Small intestine (tissue), 7 donors: ENCODE results near the gene MTHFD2L. TPM values are rescaled to one million over a fixed set of nuclear protein-coding genes. Genes with fewer than 3 reads are reported as not detected.
A peak's percentile ranks its signal among the peaks of the same experiment; 100 is the strongest.
"Not testable (repeated sequence)": the region's sequence is repeated elsewhere in the genome, so short reads cannot be mapped to it uniquely, and the experiment has no call there.

Source experiments
- DNase-seq, 2 donors: peaks; one replicate each; pipeline versions ENCODE4 v3.0.0 to v3.0.0-alpha.2; 2013
- FAIRE-seq: peaks from 2 replicates; lab custom pipeline; 2012; peaks lifted over from hg19 to GRCh38; lab: Jason Lieb, UNC
- H3K27ac ChIP-seq, 3 donors: one replicate each; pipeline ENCODE4 v1.5.1; 2013; ENCODE audit warnings: low read length in 2 of 3, mild to moderate bottlenecking in 2 of 3, control low read depth in 1 of 3, inconsistent platforms in 1 of 3, low read depth in 1 of 3, moderate library complexity in 1 of 3
- H3K27me3 ChIP-seq, 3 donors: one replicate each; pipeline ENCODE4 v1.6.1; 2013; ENCODE audit warnings: low read length in 3 of 3, inconsistent platforms in 1 of 3; ENCODE audit not compliant: control insufficient read depth in 3 of 3, insufficient read depth in 3 of 3
- H3K36me3 ChIP-seq, 3 donors: one replicate each; pipeline ENCODE4 v1.6.1; 2013; ENCODE audit warnings: low read length in 3 of 3, inconsistent platforms in 1 of 3, low read depth in 1 of 3, mild to moderate bottlenecking in 1 of 3, moderate library complexity in 1 of 3; ENCODE audit not compliant: control insufficient read depth in 3 of 3, insufficient read depth in 2 of 3
- H3K4me1 ChIP-seq, 3 donors: one replicate each; pipeline ENCODE4 v1.6.1; 2013; ENCODE audit warnings: low read length in 2 of 3, inconsistent platforms in 1 of 3, low read depth in 1 of 3, mild to moderate bottlenecking in 1 of 3, moderate library complexity in 1 of 3; ENCODE audit not compliant: control insufficient read depth in 3 of 3, insufficient read depth in 2 of 3
- H3K4me3 ChIP-seq, 3 donors: one replicate each; pipeline ENCODE4 v1.5.1; 2013; ENCODE audit warnings: low read length in 3 of 3, control low read depth in 1 of 3, inconsistent platforms in 1 of 3, low read depth in 1 of 3, mild to moderate bottlenecking in 1 of 3, moderate library complexity in 1 of 3
- H3K9me3 ChIP-seq, 2 donors: one replicate each; pipeline ENCODE4 v1.6.1; 2013; ENCODE audit warnings: low read depth in 1 of 2, low read length in 1 of 2; ENCODE audit not compliant: control insufficient read depth in 2 of 2, insufficient read depth in 1 of 2
- WGBS, 3 donors: extraction: QIAGEN DNeasy Blood & Tissue Kit; methylation state at CpG; one replicate each; pipeline ENCODE4 v1.1.7; 2013; 5-methylcytosine and 5-hydroxymethylcytosine counted together
- polyA plus RNA-seq, 4 donors: library from polyadenylated mRNA; stranded (reverse) in 3 of 4; unstranded in 1 of 4; fragments of 200-250 nt in 3 of 4; fragments of 120-200 nt in 1 of 4; gene quantifications; one replicate each; pipeline versions ENCODE4 v1.2.1 to v1.2.3, GENCODE V29; 2013
- donor health status: healthy with polysubstance abuse.
- donor health status: control.
- donor health status: control.
- donor health status: Bipolar disorder and iron deficiency.
- donor health status: healthy.

MTHFD2L gene
- polyA plus RNA-seq, 4 donors, result 4.1 to 14.7 (median 6.6) TPM

GRCh38 chr4:74205046-74205445 lies 47.1 kb downstream of the MTHFD2L start:
- H3K27me3 ChIP-seq, result no peaks in the 10 kb centered on the region
- DNase-seq, result no peak
- WGBS, 3 donors, result 83 to 93% (median 90%) methylated on average over 4 of the region's 4 CpGs
- H3K27ac ChIP-seq, result no peak overlapping the region
- peaks cover 0 to 16% (median 8%) of the 10 kb centered on the region in 3 donors for H3K4me1 ChIP-seq
- FAIRE-seq, result no peak
- H3K4me3 ChIP-seq, result no peak overlapping the region
- no peaks in the 10 kb centered on the region for H3K9me3 ChIP-seq
- H3K36me3 ChIP-seq, result no peaks in the 10 kb centered on the region

DNA sequence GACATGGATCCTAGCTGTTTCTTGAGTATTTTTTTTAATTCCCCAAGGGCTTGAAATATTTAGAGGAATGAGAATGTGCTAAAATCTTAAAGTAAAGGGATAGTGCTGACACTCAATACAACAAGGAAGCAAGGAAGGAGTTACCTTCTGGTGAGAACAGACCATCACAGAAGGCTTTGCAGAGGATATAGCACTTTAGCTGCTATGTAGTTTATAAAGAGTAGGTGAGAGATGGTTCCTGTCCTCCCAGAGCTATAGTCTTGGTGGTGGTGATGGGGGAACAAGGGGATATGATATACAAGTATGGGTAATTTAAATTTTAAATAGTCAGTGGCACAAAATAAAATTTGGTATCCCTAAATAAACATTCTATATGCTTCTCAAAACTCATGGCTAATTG lies 47.6 kb downstream of the MTHFD2L start:
- FAIRE-seq (no peak), DNase-seq (no peak)
- Histone ChIP-seq H3K27ac (no peak overlapping the region), H3K9me3 (no peaks in the 10 kb centered on the region), H3K4me3 (no peak overlapping the region), H3K4me1 (peaks cover 0 to 16% (median 8%) of the 10 kb centered on the region in 3 donors), H3K36me3 (no peaks in the 10 kb centered on the region), H3K27me3 (no peaks in the 10 kb centered on the region)

DNA sequence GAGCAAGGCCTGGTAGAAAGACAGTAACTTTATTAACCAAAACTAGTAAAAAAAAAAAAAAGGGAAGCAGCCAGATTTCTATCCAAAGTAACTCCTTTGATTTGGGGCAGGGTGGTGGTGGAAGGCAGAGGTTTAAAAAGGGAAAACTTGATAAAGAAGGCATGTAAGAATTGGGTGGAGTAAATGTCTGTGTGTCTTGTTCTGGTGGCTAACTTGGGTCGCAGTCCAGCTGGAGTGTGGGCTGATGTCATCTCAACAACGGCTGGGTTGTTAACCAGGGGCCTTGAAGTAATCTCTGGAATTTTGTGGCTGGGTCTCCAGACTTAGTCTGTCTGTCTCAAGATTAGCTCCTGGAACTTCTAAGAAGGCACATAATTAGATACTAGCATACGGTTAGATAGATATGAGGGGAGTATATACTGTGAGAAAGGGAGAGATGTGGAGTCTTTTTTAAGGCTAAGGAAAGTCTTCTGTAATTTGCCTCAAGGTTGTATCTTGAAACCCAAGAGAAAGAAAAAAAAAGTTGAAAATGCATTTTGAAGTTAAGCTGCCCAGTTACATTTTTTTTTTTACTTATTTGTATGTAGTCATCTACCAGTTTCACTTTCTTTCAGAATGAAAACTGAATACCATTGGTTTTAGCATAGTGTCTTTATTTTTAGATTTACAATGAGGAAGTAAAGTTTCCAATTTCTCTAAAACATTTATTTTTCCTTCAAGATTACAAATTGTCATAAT lies 48.3 kb downstream of the MTHFD2L start:
- Histone ChIP-seq H3K4me1 (peaks cover 0 to 16% (median 8%) of the 10 kb centered on the region in 3 donors), H3K36me3 (no peaks in the 10 kb centered on the region), H3K4me3 (no peak overlapping the region), H3K27ac (peak overlapping the region in 2 of 3 donors; percentile 34 to 57), H3K9me3 (no peaks in the 10 kb centered on the region), H3K27me3 (no peaks in the 10 kb centered on the region)
- DNase-seq (peak in 1 of 2 donors; percentile 48), FAIRE-seq (no peak)
- WGBS, 3 donors, result 33 to 44% (median 42%) methylated on average over 3 of the region's 3 CpGs

DNA sequence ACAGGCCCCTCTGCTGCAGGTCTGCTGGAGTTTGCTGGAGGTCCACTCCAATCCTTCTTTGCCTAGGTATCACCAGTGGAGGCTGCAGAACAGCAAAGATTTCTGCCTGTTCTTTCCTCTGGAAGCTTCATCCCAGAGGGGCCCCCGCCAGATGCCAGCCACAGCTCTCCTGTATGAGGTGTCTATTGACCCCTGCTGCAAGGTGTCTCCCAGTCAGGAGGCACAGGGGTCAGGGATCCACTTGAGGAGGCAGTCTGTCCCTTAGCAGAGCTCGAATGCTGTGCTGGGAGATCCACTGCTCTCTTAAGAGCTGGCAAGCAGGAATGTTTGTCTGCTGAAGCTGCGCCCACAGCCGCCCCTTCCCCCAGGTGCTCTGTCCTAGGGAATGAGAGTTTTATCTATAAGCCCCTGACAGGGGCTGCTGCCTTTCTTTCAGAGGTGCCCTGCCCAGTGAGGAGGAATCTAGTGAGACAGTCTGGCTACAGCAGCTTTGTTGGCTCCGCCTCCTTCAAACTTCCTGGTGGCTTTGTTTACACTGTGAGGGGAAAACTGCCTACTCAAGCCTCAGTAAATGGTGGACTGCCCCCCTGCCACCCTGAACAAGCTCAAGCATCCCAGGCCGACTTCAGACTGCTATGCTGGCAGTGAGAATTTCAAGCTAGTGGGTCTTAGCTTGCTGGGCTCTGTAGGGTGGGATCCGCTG lies 56.7 kb downstream of the MTHFD2L start:
- H3K4me3 ChIP-seq, H3K9me3 ChIP-seq, H3K36me3 ChIP-seq, FAIRE-seq, H3K27ac ChIP-seq, H3K27me3 ChIP-seq, H3K4me1 ChIP-seq: not testable (repeated sequence)
- 81 to 90% (median 85%) methylated on average over 7 of the region's 7 CpGs for WGBS, 3 donors
- peak in 1 of 2 donors; percentile 21 for DNase-seq

GRCh38 chr4:74215236-74215635 lies 57.3 kb downstream of the MTHFD2L start:
- 91 to 95% (median 94%) methylated on average over 7 of the region's 7 CpGs for WGBS, 3 donors
- FAIRE-seq, H3K9me3 ChIP-seq: not testable (repeated sequence)

GRCh38 chr4:74217365-74217764 lies 59.4 kb downstream of the MTHFD2L start:
- no peak for FAIRE-seq
- 88 to 94% (median 91%) methylated on average over 3 of the region's 3 CpGs for WGBS, 3 donors

More at GRCh38 chr4:74215236-74215635, 57.3 kb downstream of the MTHFD2L start:
- H3K4me3 ChIP-seq, H3K4me1 ChIP-seq, H3K27ac ChIP-seq, H3K27me3 ChIP-seq, DNase-seq, H3K36me3 ChIP-seq: not testable (repeated sequence)

DNA sequence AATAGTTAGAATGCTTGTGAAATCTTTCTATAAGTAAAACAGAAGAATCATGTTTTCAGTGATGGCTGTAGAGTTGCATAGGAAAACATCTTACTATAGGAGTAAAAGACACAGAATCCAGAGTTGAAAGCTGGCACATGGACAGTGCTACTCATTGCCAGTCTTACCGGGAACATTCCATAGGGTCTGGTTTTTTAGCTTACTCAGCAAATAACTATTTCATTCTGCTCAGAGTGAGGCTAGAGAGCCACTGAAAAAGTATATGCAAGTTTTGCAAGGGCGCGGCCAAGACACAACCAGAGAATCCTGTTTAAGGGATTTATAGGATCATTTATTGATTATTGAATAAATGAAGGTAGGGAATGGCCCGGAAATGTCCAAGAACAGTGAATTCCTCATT lies 60.3 kb downstream of the MTHFD2L start:
- Histone ChIP-seq H3K27me3 (no peaks in the 10 kb centered on the region), H3K4me3 (no peak overlapping the region), H3K9me3 (peaks cover 0 to 2% of the 10 kb centered on the region in 2 donors), H3K4me1 (no peaks in the 10 kb centered on the region), H3K27ac (no peak overlapping the region), H3K36me3 (peaks cover 0 to 3% (median 0%) of the 10 kb centered on the region in 3 donors)
- FAIRE-seq, result no peak
- 96 to 97% (median 97%) methylated on average over 4 of the region's 4 CpGs for WGBS, 3 donors
- no peak for DNase-seq

More at GRCh38 chr4:74217365-74217764, 59.4 kb downstream of the MTHFD2L start:
- Histone ChIP-seq H3K4me1 (no peaks in the 10 kb centered on the region), H3K36me3 (peaks cover 0 to 3% (median 0%) of the 10 kb centered on the region in 3 donors), H3K27me3 (no peaks in the 10 kb centered on the region), H3K27ac (no peak overlapping the region), H3K4me3 (no peak overlapping the region), H3K9me3 (peaks cover 0 to 2% of the 10 kb centered on the region in 2 donors)
- no peak for DNase-seq

DNA sequence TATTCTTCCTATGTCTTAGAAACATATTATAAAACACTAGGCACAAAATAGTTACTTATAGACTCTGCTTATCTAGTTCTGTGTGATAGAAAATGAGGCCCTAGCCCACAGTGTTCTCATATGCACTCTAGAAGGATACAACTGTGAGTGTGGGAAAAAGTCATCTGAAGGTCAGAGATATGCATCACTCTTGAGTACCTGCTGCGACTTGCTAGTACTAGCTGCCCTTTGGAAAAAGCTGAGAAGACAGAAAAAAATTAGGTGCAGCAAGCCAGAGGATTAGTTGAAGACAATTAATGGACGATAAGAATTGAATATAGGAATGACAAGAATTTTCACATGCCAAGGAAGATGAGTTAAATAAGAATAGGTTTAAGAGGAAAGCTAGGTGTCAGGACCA lies 61.3 kb downstream of the MTHFD2L start:
- Histone ChIP-seq H3K27ac (no peak overlapping the region), H3K4me1 (no peaks in the 10 kb centered on the region), H3K4me3 (no peak overlapping the region), H3K27me3 (no peaks in the 10 kb centered on the region), H3K36me3 (peaks cover 0 to 3% (median 0%) of the 10 kb centered on the region in 3 donors), H3K9me3 (peaks cover 0 to 2% of the 10 kb centered on the region in 2 donors)
- FAIRE-seq (no peak), DNase-seq (no peak)
- 74 to 85% (median 78%) methylated on average over 2 of the region's 2 CpGs for WGBS, 3 donors
